ENCODE results near the gene MMP11.

Gene MMP11

GRCh38 chr22:23760056-23760455, 12.6 kb upstream of the MMP11 start:
- no peak for DNase-seq

- peak; percentile 48 for DNase-seq
Observed at GRCh38 chr22:23762842-23763578, 9.6 kb upstream of the MMP11 start, which contains the start of gene C22orf15. Gene C22orf15, plus strand, starts transcription at chr22:23762990. Its CDS starts 317 bp downstream, at chr22:23763307.

GRCh38 chr22:23763579-23763945, 9.1 kb upstream of the MMP11 start:
- DNase-seq = peak; percentile 57

- DNase-seq = no peak
Observed at GRCh38 chr22:23763954-23764353, 8.7 kb upstream of the MMP11 start.

- DNase-seq = no peak
Observed at GRCh38 chr22:23764899-23765881, 7.5 kb upstream of the MMP11 start.

GRCh38 chr22:23767303-23767672, 5.4 kb upstream of the MMP11 start:
- DNase-seq = no peak

- DNase-seq = peak; percentile 92
Observed at GRCh38 chr22:23767673-23768548, 4.7 kb upstream of the MMP11 start, which contains the start of gene CHCHD10. Gene CHCHD10, minus strand, starts transcription at chr22:23767972. Its CDS starts 98 bp downstream, at chr22:23767874.

- DNase-seq = no peak
Observed at GRCh38 chr22:23769321-23769965, 3.2 kb upstream of the MMP11 start.

GRCh38 chr22:23772315-23772648, 367 bp upstream of the MMP11 start:
- DNase-seq = no peak

- no peak for DNase-seq
Observed at GRCh38 chr22:23773483-23774113, 949 bp downstream of the MMP11 start.

- DNase-seq = no peak
Observed at GRCh38 chr22:23774114-23774921, 1.7 kb downstream of the MMP11 start.

- DNase-seq = no peak
Observed at GRCh38 chr22:23774922-23775436, 2.3 kb downstream of the MMP11 start.

GRCh38 chr22:23775779-23776375, 3.2 kb downstream of the MMP11 start:
- DNase-seq = no peak

- no peak for DNase-seq
Observed at GRCh38 chr22:23777776-23778576, 5.3 kb downstream of the MMP11 start.

GRCh38 chr22:23778577-23778900, 5.9 kb downstream of the MMP11 start:
- DNase-seq = no peak

GRCh38 chr22:23779083-23779482, 6.4 kb downstream of the MMP11 start:
- no peak for DNase-seq

- DNase-seq = no peak
Observed at GRCh38 chr22:23779731-23780130, 7.1 kb downstream of the MMP11 start.

GRCh38 chr22:23780146-23780748, 7.6 kb downstream of the MMP11 start:
- DNase-seq = no peak

- no peak for DNase-seq
Observed at GRCh38 chr22:23781065-23781464, 8.4 kb downstream of the MMP11 start.
